H1 (cell line): ENCODE data around the gene UMODL1. TPM values are rescaled to one million over a fixed set of nuclear protein-coding genes. Genes with fewer than 3 reads are reported as not detected.

Source experiments
- CHD7 ChIP-seq: fragments of 300-600 bp; sonication (generic); IDR thresholded peaks from 2 replicates; pipeline ENCODE4 v1.7.1; 2012; ENCODE audit warnings: low read length, moderate library complexity, mild to moderate bottlenecking, inconsistent platforms; ENCODE audit not compliant: insufficient replicate concordance
- SRF ChIP-seq: IDR thresholded peaks from 2 replicates; pipeline ENCODE4 v1.6.1; 2011; ENCODE audit warnings: mild to moderate bottlenecking, low read depth, low read length, moderate library complexity
- ZNF274 ChIP-seq: IDR thresholded peaks from 2 replicates; pipeline ENCODE4 v1.7.0; 2012; ENCODE audit warnings: low read length, borderline replicate concordance; ENCODE audit errors: extremely low read depth
- polyA plus RNA-seq, 7 experiments: library from polyadenylated mRNA; depleted of rRNA in 3 of 7; stranded (reverse) in 5 of 7; unstranded in 2 of 7; fragments of >200 nt in 5 of 7; fragments of 200-250 nt in 2 of 7; gene quantifications; 1 replicate in 5 of 7; 2 replicates in 1 of 7; 4 replicates in 1 of 7; pipeline versions ENCODE4 v1.2.1 to v1.2.3, GENCODE V29; 2011 to 2013; ENCODE audit warnings: missing spikeins in 2 of 7, mixed read lengths in 2 of 7
- total RNA-seq: library from RNA; stranded (reverse); fragmentation: NEBNext Ultra II Directional; extraction: Animal tissue kit (Norgen Biotek cat#: 25700); gene quantifications from 2 replicates; pipeline ENCODE4 v1.2.1, GENCODE V29; 2021

The UMODL1 gene
- total and polyA plus RNA-seq, 2 of the 8 experiments (the other 6 are each of a cell fraction or from before 2014, with no cell fraction given) = not detected

GRCh38 chr21:42043201-42043895 is 27.8 kb upstream of the UMODL1 start (continued):
- no peak for TF ChIP-seq CHD7
- TF ChIP-seq SRF = no peak
- TF ChIP-seq ZNF274 = no peak
- TF ChIP-seq, all 59 proteins: peak for 0
